HG02642 (cell line): Measurements from ENCODE around the gene SLC2A4.
"Not testable (repeated sequence)": the region's sequence is repeated elsewhere in the genome, so short reads cannot be mapped to it uniquely, and the experiment has no call there.

Experiments
- ATAC-seq: cut with Tn5 transposase; IDR thresholded peaks from one replicate; pipeline ENCODE4 v1.9.1; 2021; ENCODE audit warnings: mild to moderate bottlenecking; ENCODE audit not compliant: unreplicated experiment, poor library complexity

The SLC2A4 gene

DNA sequence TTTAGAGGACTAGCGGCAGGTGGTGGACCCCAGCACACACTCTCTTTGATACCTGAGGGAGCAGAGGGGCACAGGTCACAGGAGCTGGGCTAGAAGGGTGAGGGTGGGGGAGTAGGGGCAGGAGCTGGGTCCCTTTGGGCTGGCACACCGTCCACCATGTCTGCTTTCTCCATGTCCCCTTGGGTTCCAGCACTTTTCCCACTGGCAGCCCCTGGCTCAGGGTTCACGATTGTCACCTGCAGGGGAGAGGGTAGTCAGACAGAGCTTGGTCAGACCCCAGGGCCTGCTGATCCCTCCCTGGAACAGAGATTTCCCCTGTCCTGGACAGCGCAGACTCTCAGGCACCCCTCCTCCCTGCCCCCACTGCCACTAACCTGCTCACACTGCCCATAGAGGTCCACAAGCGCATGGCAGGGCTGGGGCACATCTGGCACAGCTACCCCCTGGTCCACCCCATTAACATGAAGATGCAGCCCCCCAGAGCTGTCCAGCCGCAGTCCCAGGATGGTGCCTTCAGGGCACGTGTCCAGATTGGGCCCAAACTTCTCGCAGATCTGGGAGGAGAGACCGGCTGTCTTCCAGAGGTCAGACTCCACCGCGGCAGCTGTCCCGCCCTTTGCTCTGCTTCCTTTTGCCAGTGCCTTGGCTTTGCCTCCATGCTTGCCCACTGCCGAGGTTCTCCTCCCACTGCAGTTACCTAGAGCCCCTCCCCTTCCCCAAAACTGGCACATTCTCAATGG is 36.8 kb downstream of the SLC2A4 start:
- no peak for ATAC-seq

DNA sequence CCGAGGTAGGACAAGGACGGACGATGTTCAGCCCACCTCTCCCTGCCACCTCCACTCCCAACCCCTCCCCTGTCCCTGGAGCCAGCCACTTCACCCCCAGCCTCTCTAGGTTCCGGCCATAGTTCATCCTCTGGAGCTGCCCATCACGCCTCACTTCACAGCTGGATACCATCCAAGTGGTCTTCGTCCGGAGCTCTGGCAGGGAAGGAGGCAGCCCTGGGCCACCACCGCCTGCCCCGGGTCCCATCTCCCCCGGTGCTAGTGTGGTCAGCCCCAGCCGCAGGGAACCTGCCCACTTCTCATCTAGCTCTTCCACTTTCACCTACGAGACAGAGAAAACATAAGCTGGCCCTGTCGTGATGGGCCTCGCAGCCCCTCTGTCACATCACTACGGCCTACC is 39.9 kb downstream of the SLC2A4 start:
- ATAC-seq, result no peak

DNA sequence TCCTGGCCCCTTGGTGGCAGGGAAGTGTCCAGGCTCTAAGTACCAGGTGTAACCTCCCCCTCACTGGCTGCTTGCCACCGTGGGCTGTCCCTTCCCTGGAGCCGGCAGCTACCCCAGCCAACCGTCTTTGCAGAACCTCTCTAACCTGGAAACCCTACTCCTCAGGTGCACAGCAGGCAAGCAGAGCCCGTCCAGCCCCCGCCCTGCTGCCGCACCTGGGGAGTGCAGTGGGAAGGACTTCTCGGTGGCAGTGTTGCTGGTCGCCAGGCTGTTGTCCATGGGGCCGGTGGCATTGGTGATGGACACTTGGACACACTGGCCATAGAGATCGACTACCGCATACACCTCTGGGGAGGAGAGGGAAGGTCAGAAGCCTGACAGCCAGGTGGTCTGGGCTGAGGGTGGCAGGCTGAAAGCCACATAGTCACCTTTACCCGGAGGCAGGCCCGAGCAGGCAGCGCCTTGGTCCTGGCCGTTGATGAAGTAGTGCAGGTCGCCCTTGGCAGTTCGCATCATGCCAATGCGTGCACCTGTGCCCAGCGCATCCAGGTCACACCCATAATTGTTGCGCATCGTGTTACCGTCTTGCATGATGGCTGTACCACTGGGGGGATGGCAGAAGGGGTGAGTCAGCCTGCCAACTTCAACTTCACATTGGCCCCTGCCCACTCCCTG is 41.1 kb downstream of the SLC2A4 start:
- no peak for ATAC-seq

DNA sequence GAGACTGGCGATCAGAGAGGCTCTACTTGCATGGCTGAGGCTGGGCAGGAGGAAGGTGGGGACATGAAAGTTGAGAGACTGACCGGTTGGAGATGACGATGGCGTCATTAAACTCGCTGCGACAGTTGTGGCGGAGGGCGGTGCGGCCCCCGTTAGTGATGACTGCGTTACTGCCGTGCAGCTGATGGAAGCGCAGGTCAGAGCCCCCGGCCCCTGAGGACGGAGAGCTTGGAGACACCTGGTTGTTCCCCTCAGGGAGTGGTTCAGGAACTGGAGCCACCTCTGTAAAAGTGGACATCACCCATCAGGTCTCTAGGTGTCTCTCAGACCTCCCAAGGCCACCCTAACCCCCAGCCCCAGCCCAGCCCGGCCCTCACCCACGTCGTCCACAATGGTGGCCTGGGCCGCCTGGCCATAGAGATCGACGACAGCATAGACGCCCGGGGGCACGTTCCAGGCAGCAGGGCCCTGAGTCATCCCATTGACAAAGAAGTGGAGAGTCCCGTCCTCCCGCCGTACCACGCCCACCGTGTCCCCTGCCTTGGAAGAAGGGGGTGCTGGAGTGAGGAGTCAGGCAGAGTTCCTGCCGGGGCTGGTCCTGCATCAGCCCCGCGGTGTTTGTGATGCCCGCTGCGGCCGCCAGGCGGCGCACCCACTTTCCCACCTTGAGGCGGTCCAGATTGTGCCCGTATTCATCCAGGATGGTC is 42.4 kb downstream of the SLC2A4 start:
- no peak for ATAC-seq

DNA sequence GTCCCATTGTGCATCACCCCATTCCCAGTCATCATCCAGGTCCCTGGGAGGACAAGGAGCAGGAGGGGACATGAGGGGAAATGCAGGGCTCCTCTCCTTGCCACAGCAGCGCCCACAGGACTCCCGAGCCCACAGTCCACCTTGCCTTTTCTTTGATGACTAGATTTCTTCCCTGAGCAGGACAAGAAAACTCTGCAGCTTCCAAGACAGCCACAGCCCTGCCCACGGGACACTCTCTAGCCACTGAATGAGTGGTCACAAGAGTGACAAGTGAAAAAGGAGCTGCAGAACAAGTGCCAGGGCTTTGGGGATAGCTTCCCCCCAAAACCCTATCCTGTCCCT is 42.9 kb downstream of the SLC2A4 start:
- ATAC-seq, result no peak

DNA sequence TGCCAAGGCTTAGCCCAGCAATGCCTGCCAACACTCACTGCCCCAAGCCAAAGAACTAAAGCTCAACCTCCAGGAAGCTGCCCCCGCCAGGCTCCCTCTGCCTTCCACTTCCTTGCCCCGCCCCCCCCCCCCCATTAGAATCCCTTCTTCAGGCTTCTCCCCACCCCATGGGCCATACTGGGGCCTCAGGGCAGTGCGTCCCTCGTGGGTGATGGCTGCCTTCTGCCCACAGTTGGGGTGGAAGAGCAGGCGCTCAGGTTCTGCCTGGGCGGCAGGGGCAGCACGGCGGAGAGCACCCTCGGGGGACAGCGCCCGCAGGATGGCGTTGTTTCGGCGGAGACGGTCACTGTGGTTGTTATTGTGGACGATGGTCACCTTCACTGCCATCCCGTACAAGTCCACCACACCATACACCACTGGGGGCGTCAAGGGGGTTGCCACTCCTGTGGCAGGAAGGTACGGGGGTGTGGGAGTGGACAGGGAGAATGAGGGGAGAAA is 43.6 kb downstream of the SLC2A4 start:
- no peak for ATAC-seq

DNA sequence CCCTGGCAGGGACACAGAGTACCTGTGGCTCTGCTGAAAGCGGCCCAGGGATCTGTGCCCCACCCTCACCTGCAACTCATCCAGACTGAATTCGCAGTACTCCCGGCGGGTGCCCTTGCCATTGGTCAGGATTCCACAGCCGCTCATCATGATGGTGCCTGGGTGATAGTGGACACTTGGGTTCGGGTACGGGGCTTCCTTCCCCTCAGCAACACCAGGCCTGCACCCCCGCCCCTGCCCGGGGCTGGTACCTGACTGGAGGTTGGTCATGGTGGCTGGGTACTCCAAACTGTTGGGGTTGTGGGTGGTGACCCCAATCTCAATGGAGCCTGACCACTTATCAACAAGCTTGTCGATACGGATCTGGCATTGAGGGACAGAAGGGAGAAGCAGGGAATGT is 44.7 kb downstream of the SLC2A4 start:
- no peak for ATAC-seq

DNA sequence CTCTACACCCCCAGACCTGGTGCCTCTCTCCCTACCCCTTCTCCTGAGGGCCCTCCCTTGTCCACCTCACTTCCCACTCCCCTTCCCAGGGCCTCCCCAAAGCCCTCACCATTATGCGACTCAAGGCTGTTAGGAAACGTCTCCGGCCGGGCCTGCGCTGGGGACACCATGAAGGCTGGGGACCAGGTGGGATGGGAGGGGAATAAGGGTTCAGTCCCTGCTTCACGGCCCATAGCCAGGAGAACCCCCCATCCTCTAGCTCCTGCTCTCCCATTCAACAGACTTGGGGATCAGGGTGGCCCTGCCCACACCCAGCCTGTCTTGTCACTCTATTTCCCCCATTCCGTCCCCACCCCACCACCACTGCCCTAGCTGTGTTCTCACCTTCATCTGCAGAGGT is 45.5 kb downstream of the SLC2A4 start:
- no peak for ATAC-seq

DNA sequence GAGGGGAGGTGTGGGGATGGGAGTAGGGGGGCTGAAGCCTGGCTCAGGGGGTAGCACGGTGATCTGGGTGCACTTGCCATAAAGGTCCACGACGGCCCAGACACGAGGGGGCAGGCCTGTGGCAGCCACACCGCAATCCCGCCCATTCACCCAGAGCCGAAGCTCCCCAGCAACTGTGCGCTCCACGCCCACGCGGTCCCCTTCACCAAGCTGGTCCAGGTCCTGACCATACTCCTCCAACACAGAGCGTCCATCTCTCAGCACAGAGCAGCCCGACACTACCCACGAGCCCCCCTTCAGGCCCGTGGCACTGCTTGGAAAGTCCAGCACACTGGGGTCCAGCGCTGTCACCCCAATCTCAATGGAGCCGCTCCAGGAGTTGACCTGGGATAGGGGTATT is 46.0 kb downstream of the SLC2A4 start:
- ATAC-seq, result no peak

DNA sequence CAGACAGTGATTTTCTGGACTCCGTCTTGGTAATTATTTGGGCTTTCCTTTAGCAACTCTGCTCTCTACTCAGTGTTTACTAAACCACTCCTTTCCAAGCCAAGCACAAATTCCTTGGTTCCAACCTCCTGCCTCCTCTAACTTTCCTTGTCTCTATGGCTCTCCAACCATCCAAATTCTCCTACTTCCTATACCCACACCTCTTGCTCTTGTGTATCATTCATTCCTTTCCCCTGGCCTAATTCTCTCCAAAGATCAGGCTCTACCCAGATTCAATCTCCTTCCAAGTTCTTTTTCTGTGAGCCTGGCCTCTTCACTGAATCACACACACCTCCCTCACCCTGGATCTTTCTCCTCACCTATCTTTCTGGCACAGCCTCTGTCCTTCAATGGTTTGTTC is 46.5 kb downstream of the SLC2A4 start:
- no peak for ATAC-seq

DNA sequence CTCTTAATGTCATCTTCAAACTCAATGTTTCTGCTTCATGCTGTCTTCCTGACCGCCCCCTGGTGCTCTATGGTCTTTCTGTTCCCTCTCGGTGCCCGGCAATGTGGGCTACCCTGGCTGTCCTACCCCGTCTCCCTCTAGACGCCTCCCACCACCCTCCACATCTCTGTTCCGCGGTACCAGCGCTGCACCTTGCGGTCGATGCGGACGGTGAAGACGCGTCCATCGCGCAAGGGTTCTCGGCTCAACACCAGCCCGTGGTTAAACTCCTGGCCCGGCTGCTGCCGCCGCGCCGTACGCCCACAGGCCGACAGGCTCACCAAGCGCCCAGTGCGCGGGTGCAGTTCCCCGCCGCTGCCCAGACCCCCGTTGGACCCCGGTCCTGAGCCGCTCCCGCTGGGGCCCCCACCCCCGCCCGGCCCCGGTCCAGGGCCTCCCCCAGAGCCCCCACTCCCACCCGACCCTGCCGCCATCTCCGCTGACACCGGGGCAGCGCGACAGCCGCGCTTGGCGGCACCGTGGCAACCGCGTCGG is 47.4 kb downstream of the SLC2A4 start, which contains the start of gene NEURL4:
Gene NEURL4, minus strand, starts transcription at position 496 of the 534 bp plus-strand sequence. Its CDS starts 23 bp downstream, at position 473.
- peak; percentile 4 for ATAC-seq

DNA sequence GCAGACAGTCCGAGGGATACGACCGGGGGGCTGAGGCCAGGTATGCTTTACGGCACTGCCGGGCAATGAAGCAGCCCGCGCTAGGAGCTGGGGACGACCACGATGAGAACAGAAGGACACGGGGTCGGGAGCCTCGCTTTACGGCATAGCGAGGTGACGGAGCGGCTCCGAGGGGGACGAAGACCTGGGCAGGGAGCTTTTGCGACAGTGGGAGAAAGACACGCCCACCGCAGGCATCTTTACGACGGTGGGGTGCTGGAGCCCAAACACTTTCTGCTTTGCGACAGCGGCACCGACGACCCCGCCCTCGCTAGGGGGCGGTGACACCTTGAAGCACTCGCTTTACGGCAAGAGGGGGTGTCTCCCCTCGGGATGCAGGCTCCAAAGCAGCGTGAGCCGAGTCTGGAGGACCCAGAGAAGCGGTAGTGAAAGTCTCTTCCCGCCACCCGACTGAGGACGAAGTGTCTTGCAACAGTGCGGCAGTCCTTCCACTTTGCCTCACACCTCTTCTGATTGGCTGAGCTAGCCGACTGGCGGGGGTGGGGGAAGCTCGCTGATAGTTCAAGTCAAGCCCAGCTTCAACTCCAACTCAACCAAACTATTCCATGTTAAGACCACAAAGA is 48.0 kb downstream of the SLC2A4 start:
- ATAC-seq, result peak; percentile 63

DNA sequence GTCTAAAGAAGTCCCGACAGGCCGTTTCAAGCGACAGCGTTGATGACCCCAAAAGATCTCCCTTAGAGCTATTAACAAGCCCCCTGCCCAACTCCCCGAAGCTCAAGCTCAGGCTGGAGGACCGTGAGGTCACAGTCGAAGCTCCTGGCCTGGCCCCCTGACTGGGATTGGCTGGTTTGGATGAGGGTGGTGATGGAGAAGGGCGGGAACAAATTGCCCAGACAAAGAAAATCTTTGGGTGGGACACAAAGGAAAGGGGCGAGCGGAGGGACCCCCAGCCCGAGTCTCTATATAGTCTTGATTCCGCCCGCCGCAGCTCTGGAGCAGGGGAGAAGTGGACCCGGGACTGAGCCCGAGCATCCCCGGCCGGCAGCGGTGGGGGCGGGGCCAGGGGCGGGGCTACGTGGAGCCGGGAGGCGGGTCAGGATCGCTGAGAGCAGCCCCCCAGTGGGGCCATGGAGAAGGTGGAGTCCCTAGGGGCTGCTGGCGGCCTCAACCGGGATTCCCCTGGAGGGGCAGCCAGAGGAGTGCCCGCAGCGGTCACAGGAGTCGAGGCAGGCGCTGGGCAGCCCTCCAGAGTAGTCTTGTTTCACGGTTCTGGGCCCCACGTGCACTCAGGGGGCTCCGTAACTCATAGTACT is 48.6 kb downstream of the SLC2A4 start:
- ATAC-seq, result peak; percentile 43

DNA sequence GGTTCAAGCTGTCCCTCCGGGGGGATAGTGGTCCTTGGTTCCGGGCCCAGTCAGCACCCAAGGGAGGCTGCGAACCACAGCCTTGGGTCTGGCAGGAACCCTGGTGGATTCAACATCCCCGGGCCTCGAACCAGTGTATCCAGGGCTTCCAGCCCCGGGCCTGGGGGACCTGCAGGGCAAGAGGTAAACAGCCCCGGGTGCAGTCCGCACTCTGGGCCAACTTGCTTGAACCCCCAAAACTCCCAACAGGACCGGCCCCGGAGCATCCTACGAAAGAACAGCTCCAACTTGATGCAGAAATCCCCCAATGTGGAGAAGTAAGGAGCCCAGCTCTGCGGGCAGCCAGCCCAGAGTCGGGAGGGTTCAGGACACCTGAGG is 49.1 kb downstream of the SLC2A4 start:
- no peak for ATAC-seq

DNA sequence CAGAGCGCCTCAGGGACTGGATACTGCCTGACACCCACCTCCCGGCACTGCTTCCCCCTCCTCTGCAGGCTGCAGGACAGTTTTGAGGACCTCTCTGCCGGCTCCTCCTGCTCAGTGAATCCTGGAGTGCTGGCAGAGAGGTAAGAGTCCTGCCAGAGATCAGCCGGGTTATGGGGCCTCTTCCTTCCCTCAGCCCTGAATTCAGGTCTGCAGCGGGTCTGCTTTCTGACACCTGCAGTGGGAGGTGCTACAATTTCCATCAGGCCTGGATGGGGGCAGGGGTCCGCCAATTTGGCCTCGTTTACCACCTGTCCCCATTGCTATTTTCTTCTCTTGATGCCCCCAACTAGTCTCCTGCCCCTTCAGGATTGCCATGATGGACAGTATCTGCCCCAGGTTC is 50.6 kb downstream of the SLC2A4 start:
- ATAC-seq, result no peak

DNA sequence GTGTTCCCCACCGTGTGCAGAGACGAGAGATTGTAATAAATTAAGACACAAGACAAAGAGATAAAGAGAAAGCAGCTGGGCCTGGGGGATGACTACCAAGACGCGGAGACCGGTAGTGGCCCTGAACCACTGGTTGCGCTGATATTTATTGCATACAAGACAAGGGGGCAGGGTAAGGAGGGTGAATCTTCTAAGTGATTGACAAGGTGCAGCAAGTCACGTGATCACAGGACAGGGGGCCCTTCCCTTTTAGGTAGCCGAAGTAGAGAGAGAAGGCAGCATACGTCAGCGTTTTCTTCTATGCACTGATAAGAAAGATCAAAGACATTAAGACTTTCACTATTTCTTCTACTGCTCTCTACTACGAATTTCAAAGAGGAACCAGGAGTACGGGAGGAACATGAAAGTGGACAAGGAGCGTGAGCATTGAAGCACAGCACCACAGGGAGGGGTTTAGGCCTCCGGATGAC is 51.1 kb downstream of the SLC2A4 start:
- ATAC-seq, result not testable (repeated sequence)

DNA sequence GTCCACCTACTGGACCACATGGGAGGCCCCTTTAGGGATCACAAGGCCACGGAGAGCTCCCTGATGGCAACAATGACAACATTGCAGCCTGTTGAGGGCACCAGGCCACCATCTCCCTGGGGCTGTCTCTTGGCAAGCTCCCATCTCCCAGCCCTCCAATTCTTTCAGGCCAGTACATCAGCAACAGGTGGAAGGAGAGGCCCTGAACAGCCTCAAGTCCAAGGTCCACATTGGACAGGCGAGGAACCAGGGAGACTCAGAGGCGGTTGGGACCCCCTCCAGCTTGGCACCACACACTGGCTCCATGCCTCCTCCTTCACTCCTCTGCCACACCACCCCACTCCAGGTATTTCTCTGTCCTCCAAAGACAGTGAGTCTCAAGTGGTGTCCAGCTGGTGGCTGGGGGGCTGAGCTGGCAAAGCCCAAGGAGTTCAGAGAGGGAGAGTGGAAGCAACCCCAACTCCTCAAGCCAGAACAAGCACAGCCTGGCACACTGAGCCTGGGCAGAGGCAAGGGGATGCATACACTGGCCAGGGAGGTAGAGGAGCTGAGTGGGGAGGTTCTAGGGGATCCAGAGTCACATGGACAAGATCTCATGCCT is 53.5 kb downstream of the SLC2A4 start:
- no peak for ATAC-seq

DNA sequence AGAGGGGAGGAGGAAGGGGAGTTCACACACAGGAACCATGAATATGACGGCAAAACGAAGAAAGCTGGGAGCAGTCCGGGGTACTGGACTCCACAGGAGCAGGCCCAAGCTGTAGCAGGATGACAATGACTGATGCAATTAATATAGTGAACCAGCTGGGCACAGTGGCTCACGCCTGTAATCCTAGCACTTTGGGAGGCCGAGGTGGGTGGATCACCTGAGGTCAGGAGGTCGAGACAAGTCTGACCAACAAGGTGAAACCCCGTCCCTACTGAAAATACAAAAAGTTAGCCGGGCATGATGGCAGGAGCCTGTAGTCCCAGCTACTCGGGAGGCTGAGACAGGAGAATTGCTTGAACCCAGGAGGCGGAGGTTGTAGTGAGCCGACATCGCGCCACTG is 54.2 kb downstream of the SLC2A4 start:
- peak; percentile 4 for ATAC-seq
